H1 (cell line): ENCODE measurements around the gene AGBL1. TPM values are rescaled to one million over a fixed set of nuclear protein-coding genes. Genes with fewer than 3 reads are reported as not detected.
A peak's percentile ranks its signal among the peaks of the same experiment; 100 is the strongest.

Source experiments
- CTCF ChIA-PET: fragments of 300-600 bp; sonication (Branson Sonifier 250); formaldehyde crosslinking; loops from one replicate; lab custom pipeline; 2021; ENCODE audit not compliant: partially characterized antibody; lab: Charles Lee
- POLR2A ChIA-PET: fragments of 300-600 bp; sonication (Branson Sonifier 250); formaldehyde crosslinking; loops from one replicate; lab custom pipeline; 2021; ENCODE audit warnings: inconsistent platforms; ENCODE audit not compliant: partially characterized antibody; lab: Charles Lee
- DNase-seq, 2 experiments: peaks; one replicate each; pipeline versions ENCODE4 v3.0.0 to v3.0.0-alpha.2; 2010 to 2022; ENCODE audit warnings: low spot score in 2 of 2, low read depth in 1 of 2, mixed read lengths in 1 of 2
- FAIRE-seq: peaks from 2 replicates; lab custom pipeline; 2011; peaks lifted over from hg19 to GRCh38; lab: Jason Lieb, UNC
- H2AFZ ChIP-seq: 2 replicates; pipeline ENCODE4 v1.8.1; 2012; ENCODE audit warnings: low read length, inconsistent platforms
- H2AK5ac ChIP-seq: 2 replicates; pipeline ENCODE4 v1.6.1; 2013; ENCODE audit warnings: low read depth, low read length
- H2BK120ac ChIP-seq: replicated peaks from 2 replicates; pipeline ENCODE3; 2013; ENCODE audit warnings: low read depth, low read length, inconsistent platforms
- H2BK12ac ChIP-seq: 2 replicates; pipeline ENCODE4 v1.6.1; 2013; ENCODE audit warnings: low read depth, low read length
- H2BK15ac ChIP-seq: 2 replicates; pipeline ENCODE4 v1.6.1; 2013; ENCODE audit warnings: low read length
- H2BK20ac ChIP-seq: 2 replicates; pipeline ENCODE4 v1.6.1; 2013; ENCODE audit warnings: low read length
- H2BK5ac ChIP-seq: 2 replicates; pipeline ENCODE4 v1.6.1; 2013; ENCODE audit warnings: low read depth, low read length
- H3K14ac ChIP-seq: 2 replicates; pipeline ENCODE4 v1.6.1; 2013; ENCODE audit warnings: inconsistent platforms; ENCODE audit not compliant: insufficient read length
- H3K18ac ChIP-seq: 2 replicates; pipeline ENCODE4 v1.6.1; 2013; ENCODE audit warnings: low read length; ENCODE audit errors: extremely low read depth
- H3K23ac ChIP-seq: 2 replicates; pipeline ENCODE4 v1.6.1; 2013; ENCODE audit warnings: inconsistent platforms; ENCODE audit not compliant: insufficient read length
- H3K23me2 ChIP-seq: 2 replicates; pipeline ENCODE4 v1.6.1; 2013; ENCODE audit warnings: low read depth, low read length
- H3K27ac ChIP-seq: 2 replicates; pipeline ENCODE4 v1.6.1; 2011; ENCODE audit warnings: low read depth, low read length, inconsistent platforms
- H3K27me3 ChIP-seq, 4 experiments: replicated peaks in 1 of 4; 1 replicate in 1 of 4; 2 replicates in 3 of 4; pipeline versions ENCODE4 v1.6.1 to v1.8.1; 2011 to 2013; ENCODE audit warnings: low read length in 3 of 4, mild to moderate bottlenecking in 3 of 4, inconsistent platforms in 2 of 4, mixed read lengths in 2 of 4, moderate library complexity in 1 of 4; ENCODE audit not compliant: control insufficient read depth in 3 of 4, insufficient read depth in 3 of 4; ENCODE audit errors: extremely low read depth in 1 of 4
- H3K36me3 ChIP-seq, 4 experiments: 2 replicates each; pipeline versions ENCODE4 v1.6.1 to v1.8.1; 2011 to 2013; ENCODE audit warnings: mild to moderate bottlenecking in 4 of 4, low read length in 3 of 4, moderate library complexity in 2 of 4, control low read depth in 1 of 4, inconsistent platforms in 1 of 4; ENCODE audit not compliant: insufficient read depth in 4 of 4, control insufficient read depth in 2 of 4
- H3K4ac ChIP-seq: replicated peaks from 2 replicates; pipeline ENCODE3; 2013; ENCODE audit warnings: low read length, low read depth, mixed read lengths, inconsistent platforms; ENCODE audit not compliant: insufficient read length
- H3K4me1 ChIP-seq, 4 experiments: replicated peaks in 1 of 4; 1 replicate in 1 of 4; 2 replicates in 3 of 4; pipeline versions ENCODE4 v1.6.1 to v1.8.1; 2011 to 2013; ENCODE audit warnings: low read length in 3 of 4, inconsistent platforms in 2 of 4, mixed read lengths in 1 of 4; ENCODE audit not compliant: insufficient read depth in 4 of 4, control insufficient read depth in 3 of 4
- H3K4me2 ChIP-seq, 2 experiments: 2 replicates each; pipeline versions ENCODE4 v1.6.1 to v1.8.1; 2011 to 2013; ENCODE audit warnings: low read depth in 2 of 2, low read length in 2 of 2, control low read depth in 1 of 2, inconsistent platforms in 1 of 2, mild to moderate bottlenecking in 1 of 2; ENCODE audit not compliant: insufficient read depth in 1 of 2
- H3K4me3 ChIP-seq, 4 experiments: fragments of 200-600, 300-600 bp in 1 of 4; sonication (generic), shearing (Covaris generic), sonication (Bioruptor Twin) in 1 of 4; 2 replicates each; pipeline versions ENCODE4 v1.5.1 to v1.8.1; 2011 to 2016; ENCODE audit warnings: low read length in 4 of 4, low read depth in 3 of 4, control low read depth in 2 of 4, inconsistent platforms in 2 of 4, mild to moderate bottlenecking in 2 of 4, mixed read lengths in 1 of 4, moderate library complexity in 1 of 4; ENCODE audit not compliant: insufficient read depth in 2 of 4; ENCODE audit errors: extremely low read depth in 1 of 4
- H3K56ac ChIP-seq: replicated peaks from 2 replicates; pipeline ENCODE3; 2013; ENCODE audit warnings: low read depth, mild to moderate bottlenecking, mixed read lengths, low read length, inconsistent platforms; ENCODE audit not compliant: insufficient read length
- H3K79me1 ChIP-seq: 2 replicates; pipeline ENCODE4 v1.6.1; 2013; ENCODE audit warnings: low read depth, low read length, control low read depth
- H3K79me2 ChIP-seq, 2 experiments: 2 replicates each; pipeline versions ENCODE4 v1.6.1 to v1.8.1; 2012 to 2013; ENCODE audit warnings: low read length in 2 of 2, mild to moderate bottlenecking in 2 of 2, inconsistent platforms in 1 of 2; ENCODE audit not compliant: insufficient read depth in 2 of 2, control insufficient read depth in 1 of 2
- H3K9ac ChIP-seq, 4 experiments: replicated peaks in 1 of 4; 1 replicate in 1 of 4; 2 replicates in 3 of 4; pipeline versions ENCODE4 v1.6.1 to v1.8.1; 2011 to 2013; ENCODE audit warnings: low read depth in 3 of 4, low read length in 3 of 4, control low read depth in 2 of 4, mild to moderate bottlenecking in 2 of 4, moderate library complexity in 2 of 4, inconsistent platforms in 1 of 4; ENCODE audit errors: extremely low read depth in 1 of 4
- H3K9me3 ChIP-seq, 2 experiments: 2 replicates each; pipeline versions ENCODE4 v1.6.1 to v1.8.1; 2012 to 2013; ENCODE audit warnings: mild to moderate bottlenecking in 2 of 2, moderate library complexity in 2 of 2, control low read depth in 1 of 2, inconsistent platforms in 1 of 2, low read depth in 1 of 2, low read length in 1 of 2, mixed read lengths in 1 of 2; ENCODE audit not compliant: insufficient read depth in 2 of 2
- H4K20me1 ChIP-seq, 2 experiments: replicated peaks in 1 of 2; 2 replicates each; pipeline versions ENCODE3 to v1.8.1; 2011 to 2013; ENCODE audit warnings: inconsistent platforms in 2 of 2, low read length in 2 of 2, mild to moderate bottlenecking in 1 of 2; ENCODE audit not compliant: insufficient read depth in 2 of 2, control insufficient read depth in 1 of 2
- H4K5ac ChIP-seq: 2 replicates; pipeline ENCODE4 v1.6.1; 2013; ENCODE audit warnings: low read length, low read depth, mixed read lengths, inconsistent platforms; ENCODE audit not compliant: insufficient read length
- H4K8ac ChIP-seq: 2 replicates; pipeline ENCODE4 v1.8.0; 2013; ENCODE audit warnings: mild to moderate bottlenecking, moderate library complexity, low read length, inconsistent platforms; ENCODE audit not compliant: insufficient read depth; ENCODE audit errors: extremely low read depth
- H4K91ac ChIP-seq: replicated peaks from 2 replicates; pipeline ENCODE3; 2013; ENCODE audit warnings: low read length, mixed read lengths, inconsistent platforms; ENCODE audit not compliant: insufficient read length
- CHD1 ChIP-seq: IDR thresholded peaks from 2 replicates; pipeline ENCODE4 v1.6.1; 2012; ENCODE audit warnings: low read depth, low read length, improper control_type of control experiment
- CTBP2 ChIP-seq: IDR thresholded peaks from 2 replicates; pipeline ENCODE4 v1.7.0; 2011; ENCODE audit warnings: borderline replicate concordance, mild to moderate bottlenecking, moderate library complexity, mixed read lengths, low read length; ENCODE audit not compliant: insufficient read depth, insufficient read length
- KDM5A ChIP-seq: fragments of 200-600 bp; IDR thresholded peaks from 2 replicates; pipeline ENCODE4 v1.7.1; 2012; ENCODE audit warnings: mild to moderate bottlenecking, low read length, inconsistent platforms, mixed read lengths
- POLR2A ChIP-seq, 2 experiments: IDR thresholded peaks; 1 replicate in 1 of 2; 2 replicates in 1 of 2; pipeline ENCODE4 v1.6.1; 2011; ENCODE audit warnings: low read depth in 2 of 2, low read length in 2 of 2, mild to moderate bottlenecking in 2 of 2; ENCODE audit errors: control extremely low read depth in 1 of 2
- WGBS, 2 experiments: shearing (Covaris generic) in 1 of 2; methylation state at CpG; one replicate each; pipeline versions ENCODE4 v1.1.6 to v1.1.7; 2013 to 2015; ENCODE audit warnings: low lambda C conversion rate in 2 of 2, mixed read lengths in 2 of 2, inconsistent platforms in 1 of 2, low coverage in 1 of 2, missing lambda C conversion rate in 1 of 2; ENCODE audit not compliant: insufficient replicate concordance in 2 of 2, insufficient coverage in 1 of 2, insufficient read length in 1 of 2; ENCODE audit errors: extremely low coverage in 1 of 2, missing lambda C conversion rate in 1 of 2; 5-methylcytosine and 5-hydroxymethylcytosine counted together
- polyA plus RNA-seq, 7 experiments: library from polyadenylated mRNA; depleted of rRNA in 3 of 7; stranded (reverse) in 5 of 7; unstranded in 2 of 7; fragments of >200 nt in 5 of 7; fragments of 200-250 nt in 2 of 7; gene quantifications; 1 replicate in 5 of 7; 2 replicates in 1 of 7; 4 replicates in 1 of 7; pipeline versions ENCODE4 v1.2.1 to v1.2.3, GENCODE V29; 2011 to 2013; ENCODE audit warnings: missing spikeins in 2 of 7, mixed read lengths in 2 of 7
- total RNA-seq: library from RNA; stranded (reverse); fragmentation: NEBNext Ultra II Directional; extraction: Animal tissue kit (Norgen Biotek cat#: 25700); gene quantifications from 2 replicates; pipeline ENCODE4 v1.2.1, GENCODE V29; 2021

AGBL1 gene
- total and polyA plus RNA-seq, 2 of the 8 experiments (the other 6 are each of a cell fraction or from before 2014, with no cell fraction given), result not detected

GRCh38 chr15:86837294-86838061 is 757.8 kb downstream of the AGBL1 start:
- POLR2A ChIA-PET, result no interaction called here
- H3K23me2 ChIP-seq, result no peaks in the 10 kb centered on the region
- H3K9ac ChIP-seq, result no peak overlapping the region
- H2BK5ac ChIP-seq, result no peak overlapping the region
- H2BK20ac ChIP-seq, result no peak overlapping the region
- H3K4me1 ChIP-seq, result no peaks in the 10 kb centered on the region
- H4K91ac ChIP-seq, result no peak overlapping the region
- no peak overlapping the region for H2BK120ac ChIP-seq
- H3K4me2 ChIP-seq, result no peak overlapping the region
- no peak overlapping the region for H3K4me3 ChIP-seq
- no peak overlapping the region for H3K27ac ChIP-seq
- H3K9me3 ChIP-seq, result no peaks in the 10 kb centered on the region
- no peak overlapping the region for H2BK15ac ChIP-seq
- DNase-seq (no peak), FAIRE-seq (no peak)
- CTCF ChIA-PET, result no interaction called here
- H2AK5ac ChIP-seq, result no peak overlapping the region
- H3K23ac ChIP-seq, result no peak overlapping the region
- H3K56ac ChIP-seq, result no peak overlapping the region
- no peaks in the 10 kb centered on the region for H3K36me3 ChIP-seq
- H2AFZ ChIP-seq, result 0 out of 2 replicates have a peak overlapping the region, but pooled peaks have one; percentile 54
- H4K5ac ChIP-seq, result no peak overlapping the region
- H3K4ac ChIP-seq, result no peak overlapping the region
- H3K18ac ChIP-seq, result no peak overlapping the region
- no peak overlapping the region for H3K14ac ChIP-seq
- no peaks in the 10 kb centered on the region for H4K20me1 ChIP-seq
- no peak overlapping the region for H4K8ac ChIP-seq
- no peak overlapping the region for H2BK12ac ChIP-seq
- no peaks in the 10 kb centered on the region for H3K79me2 ChIP-seq
- 92% methylated on average over 4 of the region's 4 CpGs; no CpG with 5 or more reads in 1 of the 2 experiments for WGBS, 2 experiments
- no peaks in the 10 kb centered on the region for H3K27me3 ChIP-seq
- H3K79me1 ChIP-seq, result no peaks in the 10 kb centered on the region
- TF ChIP-seq CTBP2 (no peak), POLR2A (IDR thresholded peaks at IDR 0.05; ENCODE audit: control extremely low read depth in 1 of 2, low read depth in 2 of 2, low read length in 2 of 2) (no peak), KDM5A (no peak), CHD1 (no peak)
